Neural progenitor cell (in vitro differentiated cells): ENCODE data around the gene CD79A.

Source experiments
- CTCF ChIP-seq: fragments of 200-600 bp; sonication (generic); IDR thresholded peaks from 2 replicates; pipeline ENCODE4 v1.5.1; 2017; ENCODE audit warnings: antibody characterized with exemption, mild to moderate bottlenecking
- EZH2 ChIP-seq: fragments of 200-600 bp; sonication (generic); IDR thresholded peaks from 2 replicates; pipeline ENCODE4 v1.6.1; 2017; ENCODE audit warnings: antibody characterized with exemption, mild to moderate bottlenecking, moderate library complexity

GRCh38 chr19:41928221-41928683 lies 51.2 kb downstream of the CD79A start, which contains the start of gene ERFL:
- TF ChIP-seq EZH2 (peak; percentile 80), CTCF (no peak)
